Stimulated activated CD4-positive, alpha-beta T cell treated with anti-CD3 and anti-CD28 coated beads, Interleukin-12 subunit alpha, Interleukin-12 subunit beta, amount 100 ng/mL, for 48 hours (primary cell): ENCODE data around the gene MARS1.
A peak's percentile ranks its signal among the peaks of the same experiment; 100 is the strongest.
"Not testable (repeated sequence)": the region's sequence is repeated elsewhere in the genome, so short reads cannot be mapped to it uniquely, and the experiment has no call there.

Experiments
- DNase-seq, 3 donors: peaks; one replicate each; pipeline ENCODE4 v3.0.0-alpha.2; 2020; ENCODE audit warnings: low read depth in 2 of 3, low spot score in 1 of 3

Gene MARS1

DNA sequence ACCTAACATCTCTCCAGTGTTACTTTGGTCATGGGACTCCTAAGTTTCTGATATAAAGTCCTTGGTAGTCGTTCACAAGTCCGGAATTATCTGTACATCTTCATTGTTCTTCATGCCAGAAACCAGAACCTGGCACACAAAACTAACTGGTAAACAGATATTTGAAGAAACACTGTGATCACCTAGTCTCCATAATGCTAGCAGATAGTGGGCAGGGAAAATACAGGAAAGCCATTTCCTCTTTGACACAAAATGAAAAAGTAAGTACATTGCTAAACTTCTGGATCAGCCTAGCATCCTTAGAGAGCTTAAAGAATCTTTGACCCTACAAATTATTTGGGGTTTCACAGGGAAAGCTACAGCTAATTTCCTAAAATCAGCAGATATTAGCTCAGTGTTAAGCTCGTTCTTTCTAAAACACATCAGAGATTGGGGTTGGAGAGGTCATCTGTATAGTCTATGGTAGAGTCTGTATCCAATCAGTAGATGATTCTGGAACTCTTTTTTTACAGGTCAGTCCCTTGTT lies 27.6 kb downstream of the MARS1 start:
- no peak for DNase-seq

DNA sequence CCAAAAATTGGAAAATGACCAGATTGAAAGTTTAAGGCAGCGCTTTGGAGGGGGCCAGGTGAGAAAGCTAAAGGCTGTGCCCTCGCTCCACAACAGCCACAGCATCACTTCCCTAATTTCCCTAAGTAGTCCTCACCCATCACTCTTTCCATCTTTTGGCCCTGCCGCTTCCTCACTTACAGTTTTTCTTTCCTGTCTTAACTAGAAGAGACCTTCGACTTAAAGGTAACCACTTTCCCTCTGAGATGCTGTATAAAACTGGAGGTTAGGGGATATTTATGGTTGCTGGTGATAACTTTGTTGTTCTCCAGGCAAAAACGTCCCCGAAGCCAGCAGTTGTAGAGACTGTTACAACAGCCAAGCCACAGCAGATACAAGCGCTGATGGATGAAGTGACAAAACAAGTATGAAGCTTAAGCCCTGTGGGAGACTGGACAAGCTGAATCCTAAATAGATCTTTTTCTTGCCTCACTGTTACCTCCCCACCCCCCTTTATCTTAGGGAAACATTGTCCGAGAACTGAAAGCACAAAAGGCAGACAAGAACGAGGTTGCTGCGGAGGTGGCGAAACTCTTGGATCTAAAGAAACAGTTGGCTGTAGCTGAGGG lies 28.2 kb downstream of the MARS1 start:
- DNase-seq = no peak

DNA sequence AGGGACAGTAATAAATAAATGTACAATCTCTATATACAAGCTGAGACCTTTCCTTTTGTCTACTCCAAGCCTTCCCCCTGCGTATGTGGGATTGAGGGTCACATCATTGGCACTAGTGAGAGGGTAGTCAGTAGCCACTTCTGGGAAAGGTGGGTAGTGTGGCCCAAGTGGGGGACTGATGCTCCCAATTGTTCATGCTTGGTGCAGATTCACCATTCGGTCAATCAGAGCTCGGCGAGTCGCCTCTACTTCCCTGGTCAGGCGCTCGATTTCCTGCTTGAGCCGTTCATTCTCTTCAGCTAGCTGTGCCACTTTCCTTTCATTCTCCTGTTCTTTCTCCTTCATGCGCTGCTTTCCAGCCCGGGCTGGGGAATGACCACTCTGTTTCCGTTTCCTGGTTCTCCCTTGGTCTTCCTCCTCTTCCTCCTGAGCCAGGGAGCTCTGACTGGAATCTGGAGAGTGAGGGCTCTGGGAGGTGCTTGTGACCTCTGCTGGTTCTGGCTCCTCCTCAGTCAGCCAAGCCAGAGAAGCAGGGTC lies 28.8 kb downstream of the MARS1 start:
- no peak for DNase-seq

GRCh38 chr12:57517187-57517586 lies 29.3 kb downstream of the MARS1 start:
- DNase-seq = no peak

DNA sequence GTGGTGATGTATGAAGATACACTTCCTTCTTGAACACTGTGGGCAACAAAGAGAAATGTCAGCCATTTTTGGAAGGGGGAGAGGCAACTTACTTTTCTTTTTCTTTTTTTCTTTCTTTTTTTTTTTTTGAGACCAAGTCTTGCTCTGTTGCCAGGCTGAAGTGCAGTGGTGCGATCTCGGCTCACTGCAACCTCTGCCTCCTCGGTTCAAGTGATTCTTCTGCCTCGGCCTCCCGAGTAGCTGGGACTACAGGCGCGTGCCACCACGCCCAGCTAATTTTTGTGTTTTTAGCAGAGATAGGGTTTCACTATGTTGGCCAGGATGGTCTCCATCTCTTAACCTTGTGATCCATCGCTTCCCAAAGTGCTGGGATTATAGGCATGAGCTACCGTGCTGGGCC lies 29.9 kb downstream of the MARS1 start:
- not testable (repeated sequence) for DNase-seq

- no peak for DNase-seq
These were observed 30.5 kb downstream of the MARS1 start for GRCh38 chr12:57518176-57518919.

- peak in 1 of 3 donors; percentile 15 for DNase-seq
These were observed 31.3 kb downstream of the MARS1 start for GRCh38 chr12:57518920-57519795.

DNA sequence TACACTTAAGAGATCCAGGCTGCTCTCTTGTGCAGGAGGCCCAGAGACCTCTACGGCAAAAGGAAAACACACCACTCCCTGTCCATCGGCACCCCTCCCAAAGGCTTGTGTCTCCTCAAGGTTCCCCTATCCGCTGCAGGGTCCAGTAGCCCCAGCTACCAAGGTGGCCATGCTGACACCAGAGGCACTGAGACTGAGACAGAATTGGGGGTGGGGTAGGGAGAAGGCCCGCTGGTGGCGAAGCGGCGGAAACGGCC lies 31.9 kb downstream of the MARS1 start:
- DNase-seq = no peak

DNA sequence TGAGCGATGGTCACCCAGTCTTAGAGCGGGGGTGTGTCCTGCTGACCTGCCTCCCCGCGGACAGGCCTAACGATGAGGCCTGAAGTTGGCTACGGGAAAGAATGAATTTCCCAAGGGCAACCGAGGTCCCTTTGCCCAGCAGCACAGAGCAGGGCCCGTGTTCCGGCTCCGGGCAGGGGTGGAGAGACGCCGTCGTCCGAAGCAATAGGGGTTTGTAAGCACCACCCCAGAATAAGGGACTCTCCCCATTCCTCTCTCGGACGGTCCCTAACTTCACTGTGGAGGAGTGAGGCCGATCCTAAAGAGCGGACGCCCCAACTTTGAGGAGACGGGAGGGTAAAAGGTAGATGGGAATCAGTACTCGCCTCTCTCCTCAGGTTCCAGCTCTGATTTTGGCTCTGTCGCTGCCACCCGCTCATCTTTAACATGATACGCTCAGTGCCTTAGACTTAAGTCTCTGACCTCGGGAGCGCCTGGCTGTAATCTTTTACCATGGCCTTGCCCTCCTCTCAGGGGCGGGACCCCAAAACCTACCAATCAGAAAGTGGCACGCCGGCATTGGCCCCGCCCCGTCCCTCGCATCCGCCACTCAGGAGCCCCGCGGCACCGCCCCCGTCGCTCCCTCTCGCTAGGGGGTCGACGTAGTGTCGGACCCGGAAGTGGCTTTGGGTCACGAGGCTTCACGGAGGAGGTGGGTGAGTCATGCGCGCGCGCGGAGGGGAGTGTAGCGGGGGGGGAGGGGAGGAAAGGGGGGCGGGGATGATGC lies 32.4 kb downstream of the MARS1 start, which contains the start of gene DDIT3:
DDIT3 (minus strand) TSS at position 462 of the 766 bp plus-strand sequence. CDS start 3,108 bp downstream, outside the sequence.
- peak; percentile 98 to 100 (median 100) for DNase-seq

GRCh38 chr12:57521525-57522010 lies 33.7 kb downstream of the MARS1 start:
- peak in 1 of 3 donors; percentile 15 for DNase-seq

- DNase-seq = peak; percentile 81 to 88 (median 86)
These were observed 34.4 kb downstream of the MARS1 start, which contains the start of gene MBD6 for GRCh38 chr12:57522011-57522886. TSS of gene MBD6 (plus strand) at chr12:57522824. CDS start at chr12:57524304, 1,480 bp downstream.

GRCh38 chr12:57522887-57523705 lies 35.2 kb downstream of the MARS1 start:
- DNase-seq = peak in 1 of 3 donors; percentile 20

GRCh38 chr12:57523706-57524614 lies 36.1 kb downstream of the MARS1 start:
- DNase-seq = no peak

- DNase-seq = no peak
These were observed 37.1 kb downstream of the MARS1 start for GRCh38 chr12:57524814-57525614.

- DNase-seq = no peak
These were observed 37.9 kb downstream of the MARS1 start for GRCh38 chr12:57525615-57526383.
